Measurements from ENCODE around the gene SCGB1D4.

- TF ChIP-seq CTCF (conservative IDR thresholded peaks at IDR 0.05), result no peak
- TF ChIP-seq EZH2 (IDR thresholded peaks at IDR 0.05; ENCODE audit: low read depth), result no peak
Measured at GRCh38 chr11:62260261-62260953, 38.5 kb downstream of the SCGB1D4 start.
